HEK293T (cell line): ENCODE results near the gene RAB28.
"Not testable (repeated sequence)": the region's sequence is repeated elsewhere in the genome, so short reads cannot be mapped to it uniquely, and the experiment has no call there.

ENCODE experiments used
- CTCF ChIA-PET: fragments of 350-600 bp; formaldehyde crosslinking; extraction: SDS; loops from one replicate; lab custom pipeline; 2021; ENCODE audit warnings: antibody characterized with exemption, inconsistent platforms; lab: Yijun Ruan, JAX
- POLR2A ChIA-PET: fragments of 350-600 bp; formaldehyde crosslinking; extraction: SDS; loops from one replicate; lab custom pipeline; 2020; ENCODE audit warnings: antibody characterized with exemption, inconsistent platforms; lab: Yijun Ruan, JAX
- DNase-seq: peaks from one replicate; pipeline ENCODE4 v3.0.0; 2012; ENCODE audit warnings: mixed read lengths; ENCODE audit errors: extremely low spot score
- ARNT ChIP-seq: fragments of 450-650 bp; IDR thresholded peaks from 2 replicates; pipeline ENCODE4 v1.6.1; 2017; ENCODE audit warnings: mild to moderate bottlenecking
- BHLHE40 ChIP-seq: fragments of 450-650 bp; IDR thresholded peaks from 2 replicates; pipeline ENCODE4 v1.6.1; 2016; ENCODE audit warnings: mild to moderate bottlenecking, moderate library complexity, borderline replicate concordance
- CTBP1 ChIP-seq: fragments of 450-650 bp; IDR thresholded peaks from 2 replicates; pipeline ENCODE4 v1.6.1; 2016; ENCODE audit warnings: borderline replicate concordance
- ELF4 ChIP-seq: fragments of 450-650 bp; IDR thresholded peaks from 2 replicates; pipeline ENCODE4 v1.6.1; 2017; ENCODE audit warnings: antibody characterized with exemption
- FOXA1 ChIP-seq: fragments of 450-650 bp; IDR thresholded peaks from 2 replicates; pipeline ENCODE4 v1.6.1; 2016; ENCODE audit warnings: mild to moderate bottlenecking
- FOXK2 ChIP-seq: fragments of 450-650 bp; IDR thresholded peaks from 2 replicates; pipeline ENCODE4 v1.6.1; 2016; ENCODE audit warnings: mild to moderate bottlenecking
- FOXM1 ChIP-seq: fragments of 450-650 bp; IDR thresholded peaks from 2 replicates; pipeline ENCODE4 v1.6.1; 2017; ENCODE audit warnings: mild to moderate bottlenecking, borderline replicate concordance
- HDGF ChIP-seq: fragments of 450-650 bp; IDR thresholded peaks from 2 replicates; pipeline ENCODE4 v1.6.1; 2017; ENCODE audit warnings: antibody characterized with exemption, borderline replicate concordance
- L3MBTL2 ChIP-seq: fragments of 450-650 bp; conservative IDR thresholded peaks from 2 replicates; pipeline ENCODE4 v1.6.1; 2016; ENCODE audit warnings: mild to moderate bottlenecking
- LEF1 ChIP-seq: fragments of 450-650 bp; IDR thresholded peaks from 2 replicates; pipeline ENCODE4 v1.6.1; 2017; ENCODE audit warnings: mild to moderate bottlenecking, borderline replicate concordance
- NFRKB ChIP-seq: fragments of 450-650 bp; IDR thresholded peaks from 2 replicates; pipeline ENCODE4 v1.6.1; 2016; ENCODE audit warnings: mild to moderate bottlenecking, moderate library complexity
- SP1 ChIP-seq: fragments of 450-650 bp; IDR thresholded peaks from 2 replicates; pipeline ENCODE4 v1.6.1; 2017
- SUZ12 ChIP-seq: fragments of 450-650 bp; IDR thresholded peaks from 2 replicates; pipeline ENCODE4 v1.6.1; 2016; ENCODE audit warnings: mild to moderate bottlenecking
- TARDBP ChIP-seq: fragments of 450-650 bp; IDR thresholded peaks from 2 replicates; pipeline ENCODE4 v1.6.1; 2016
- ZNF384 ChIP-seq: fragments of 450-650 bp; IDR thresholded peaks from 2 replicates; pipeline ENCODE4 v1.6.1; 2016
- TF ChIP-seq, protein P1 (sequence below): fragments of 450-650 bp; IDR thresholded peaks from 2 replicates; pipeline ENCODE4 v1.6.1; 2016

The RAB28 gene

DNA sequence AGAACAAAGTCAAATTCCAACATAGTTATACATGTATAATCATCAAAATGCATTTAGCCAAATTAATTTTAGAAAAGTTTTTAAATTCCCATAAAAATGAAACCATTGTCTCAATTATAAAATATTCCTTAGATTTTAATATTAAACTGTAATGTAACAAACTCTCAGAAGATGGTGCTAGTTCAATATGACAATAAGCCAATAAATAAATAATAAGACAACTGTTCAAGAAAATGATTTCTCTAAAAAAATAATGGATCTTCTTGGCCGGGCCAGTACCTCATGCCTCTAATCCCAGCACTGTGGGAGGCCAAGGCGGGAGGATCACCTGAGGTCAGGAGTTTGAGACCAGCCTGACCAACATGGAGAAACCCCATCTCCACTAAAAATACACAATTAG is 80.3 kb downstream of the RAB28 start:
- TF ChIP-seq, protein P1, sequence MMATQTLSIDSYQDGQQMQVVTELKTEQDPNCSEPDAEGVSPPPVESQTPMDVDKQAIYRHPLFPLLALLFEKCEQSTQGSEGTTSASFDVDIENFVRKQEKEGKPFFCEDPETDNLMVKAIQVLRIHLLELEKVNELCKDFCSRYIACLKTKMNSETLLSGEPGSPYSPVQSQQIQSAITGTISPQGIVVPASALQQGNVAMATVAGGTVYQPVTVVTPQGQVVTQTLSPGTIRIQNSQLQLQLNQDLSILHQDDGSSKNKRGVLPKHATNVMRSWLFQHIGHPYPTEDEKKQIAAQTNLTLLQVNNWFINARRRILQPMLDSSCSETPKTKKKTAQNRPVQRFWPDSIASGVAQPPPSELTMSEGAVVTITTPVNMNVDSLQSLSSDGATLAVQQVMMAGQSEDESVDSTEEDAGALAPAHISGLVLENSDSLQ = no peak
- TF ChIP-seq FOXK2 (no peak), TARDBP (no peak), SP1 (no peak), LEF1 (no peak), FOXA1 (no peak), ELF4 (no peak), ZNF384 (no peak), SUZ12 (no peak), HDGF (no peak), CTBP1 (no peak), BHLHE40 (no peak), NFRKB (no peak), ARNT (no peak), L3MBTL2 (no peak), FOXM1 (no peak)
- ChIA-PET CTCF (no interaction called here), POLR2A (no interaction called here)
- DNase-seq = no peak

DNA sequence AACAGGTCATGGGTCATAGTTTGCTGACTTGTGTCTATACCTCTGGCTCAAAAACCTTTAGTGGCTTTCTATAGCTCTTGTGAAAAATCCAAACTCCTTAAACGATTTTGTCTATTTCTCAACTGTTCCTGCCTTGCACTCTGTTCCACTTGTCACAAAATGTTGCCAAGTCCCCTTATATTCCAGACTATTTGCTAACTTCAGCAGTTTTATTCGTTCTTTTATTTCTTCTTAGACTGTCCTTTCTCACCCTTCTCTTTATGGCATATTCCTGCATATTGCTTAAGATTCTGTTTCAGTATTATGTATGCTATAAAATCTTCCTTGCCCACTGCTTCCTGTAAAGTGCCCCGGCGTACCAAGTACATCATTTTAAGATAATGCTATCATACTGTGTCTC is 80.8 kb downstream of the RAB28 start:
- DNase-seq = no peak
- TF ChIP-seq ZNF384 (no peak), L3MBTL2 (no peak), FOXA1 (no peak)
- CTCF ChIA-PET = no interaction called here
- POLR2A ChIA-PET = no interaction called here

DNA sequence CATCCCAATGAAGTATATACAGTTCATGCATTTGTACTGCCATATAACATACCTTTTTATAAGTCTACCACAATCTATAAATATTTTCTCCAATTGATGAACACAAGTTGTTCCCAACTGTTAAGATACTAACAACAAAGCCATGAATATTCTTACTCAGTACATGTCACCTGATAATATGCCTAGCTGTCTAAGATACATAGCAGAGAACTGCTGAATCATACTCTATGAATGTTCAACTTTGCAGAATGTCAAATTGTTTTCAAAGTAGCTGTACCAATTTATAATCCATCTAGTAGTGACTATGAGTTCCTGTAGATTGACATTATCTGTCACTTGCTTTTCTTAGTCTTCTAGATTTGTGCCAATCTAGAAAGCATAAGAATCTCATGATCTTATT is 84.9 kb downstream of the RAB28 start:
- no peak for DNase-seq
- TF ChIP-seq FOXK2 = no peak
- no peak for TF ChIP-seq L3MBTL2
- TF ChIP-seq, protein P1 = no peak
- no peak for TF ChIP-seq ELF4
- no peak for TF ChIP-seq TARDBP
- TF ChIP-seq SP1 = no peak
- no peak for TF ChIP-seq LEF1
- TF ChIP-seq ARNT = no peak
- TF ChIP-seq SUZ12 = no peak
- no peak for TF ChIP-seq NFRKB
- no peak for TF ChIP-seq FOXM1
- no peak for TF ChIP-seq ZNF384
- no peak for TF ChIP-seq CTBP1
- TF ChIP-seq BHLHE40 = no peak
- TF ChIP-seq HDGF = no peak
- TF ChIP-seq FOXA1 = no peak
- CTCF ChIA-PET = no interaction called here
- POLR2A ChIA-PET = no interaction called here

DNA sequence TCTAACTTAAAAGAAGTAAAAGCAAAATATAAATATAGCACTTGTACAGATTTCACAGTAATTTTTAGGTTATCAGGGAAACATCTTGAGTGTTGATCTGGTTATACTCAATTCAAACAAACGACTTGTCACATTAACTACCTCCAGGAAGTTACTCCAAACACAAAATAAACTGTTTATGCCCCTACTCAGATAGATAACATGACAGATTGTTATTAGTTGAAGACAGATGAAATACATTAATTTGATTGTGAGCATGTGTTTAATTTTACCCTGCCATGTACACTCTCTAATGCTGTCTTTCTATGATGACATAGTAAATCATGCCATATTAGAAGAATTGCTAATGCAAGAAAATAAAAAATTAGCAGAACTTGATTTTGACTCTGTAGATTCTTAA is 88.0 kb downstream of the RAB28 start:
- DNase-seq = no peak

DNA sequence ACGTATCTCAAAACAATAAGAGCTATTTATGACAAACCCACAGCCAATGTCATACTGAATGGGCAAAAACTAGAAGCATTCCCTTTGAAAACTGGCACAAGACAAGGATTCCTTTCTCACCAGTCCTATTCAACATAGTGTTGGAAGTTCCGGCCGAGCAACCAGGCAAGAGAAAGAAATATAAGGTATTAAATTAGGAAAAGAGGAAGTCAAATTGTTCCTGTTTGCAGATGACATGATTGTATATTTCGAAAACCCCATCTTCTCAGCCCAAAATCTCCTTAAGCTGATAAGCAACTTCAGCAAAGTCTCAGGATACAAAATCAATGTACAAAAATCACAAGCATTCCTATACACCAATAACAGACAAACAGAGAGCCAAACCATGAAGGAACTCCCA is 94.2 kb downstream of the RAB28 start:
- DNase-seq, POLR2A ChIA-PET, CTCF ChIA-PET: not testable (repeated sequence)

More for the DNA sequence above, 88.0 kb downstream of the RAB28 start:
- POLR2A ChIA-PET = no interaction called here
- TF ChIP-seq LEF1 (no peak), NFRKB (no peak), SP1 (no peak), ZNF384 (no peak), CTBP1 (no peak), TARDBP (no peak), FOXK2 (no peak), ELF4 (no peak), FOXA1 (no peak), SUZ12 (no peak), HDGF (no peak), BHLHE40 (no peak), L3MBTL2 (no peak), ARNT (no peak)
- TF ChIP-seq, protein P1 = no peak
- CTCF ChIA-PET = no interaction called here

DNA sequence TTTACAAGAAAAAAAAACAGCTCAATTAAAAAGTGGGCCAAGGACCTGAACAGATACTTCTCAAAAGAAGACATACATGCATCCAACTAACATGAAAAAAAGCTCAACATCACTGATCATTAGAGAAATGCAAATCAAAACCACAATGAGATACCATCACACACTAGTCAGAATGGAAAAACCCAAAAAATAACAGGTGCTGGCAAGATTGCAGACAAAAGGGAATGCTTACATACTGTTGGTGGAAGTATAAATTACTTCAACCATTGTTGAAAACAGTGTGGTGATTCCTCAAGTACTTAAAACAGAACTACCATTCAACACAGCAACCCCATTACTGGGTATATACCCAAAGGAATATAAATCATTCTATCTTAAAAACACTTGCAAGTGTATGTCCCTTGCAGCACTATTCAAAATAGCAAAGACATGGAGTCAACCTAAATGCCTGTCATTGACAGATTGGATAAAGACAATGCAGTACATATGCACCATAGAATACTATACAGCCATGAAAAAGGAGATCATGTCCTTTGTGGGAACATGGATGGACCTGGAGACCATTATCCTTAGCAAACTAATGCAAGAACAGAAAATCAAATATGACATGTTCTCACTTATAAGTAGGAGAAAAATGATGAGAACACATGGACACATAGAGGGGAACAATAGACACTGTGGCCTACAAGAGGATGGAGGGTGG is 97.6 kb downstream of the RAB28 start:
- DNase-seq = no peak
- ChIA-PET POLR2A (no interaction called here), CTCF (no interaction called here)
- no peak for TF ChIP-seq FOXK2
- no peak for TF ChIP-seq ELF4
- TF ChIP-seq L3MBTL2 = no peak
- TF ChIP-seq CTBP1 = no peak
- no peak for TF ChIP-seq TARDBP
- no peak for TF ChIP-seq FOXM1

DNA sequence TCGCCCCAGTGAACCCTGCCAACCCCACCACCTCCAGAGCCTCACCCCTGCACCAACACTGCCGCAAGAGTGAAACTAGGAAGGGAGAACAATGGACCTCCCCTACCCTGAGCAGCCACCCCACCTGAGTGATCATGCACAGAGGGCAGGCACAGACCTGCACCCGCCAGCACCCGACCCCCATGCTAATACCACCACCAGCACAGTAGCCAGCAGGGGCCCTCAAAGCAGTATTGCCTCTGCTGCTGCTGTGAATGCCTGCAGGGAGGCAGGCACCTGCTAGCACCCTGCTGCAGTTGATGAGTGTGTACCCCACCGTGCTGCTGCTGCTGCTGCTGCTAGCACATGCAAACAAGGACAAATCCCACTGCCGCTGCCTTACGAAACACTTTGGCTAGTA is 100.1 kb downstream of the RAB28 start:
- TF ChIP-seq FOXK2 (no peak), TARDBP (no peak), L3MBTL2 (no peak), BHLHE40 (no peak), SP1 (no peak), FOXM1 (no peak), ARNT (no peak), LEF1 (no peak), CTBP1 (no peak)
- TF ChIP-seq, protein P1 = no peak
- ChIA-PET POLR2A (no interaction called here), CTCF (no interaction called here)
- DNase-seq = no peak
